AG10803 (cell line): Measurements from ENCODE around the gene PITPNC1.

Experiments used
- DNase-seq: peaks from one replicate; pipeline ENCODE4 v3.0.0; 2010; ENCODE audit warnings: low read depth
- H3K4me3 ChIP-seq: 2 replicates; pipeline ENCODE4 v1.5.1; 2011; ENCODE audit warnings: mild to moderate bottlenecking, low read length, control low read depth
- TF ChIP-seq, protein P1 (sequence below): conservative IDR thresholded peaks from 2 replicates; pipeline ENCODE4 v1.5.1; 2011; ENCODE audit warnings: mild to moderate bottlenecking, low read length, control low read depth, inconsistent platforms

The PITPNC1 gene

DNA sequence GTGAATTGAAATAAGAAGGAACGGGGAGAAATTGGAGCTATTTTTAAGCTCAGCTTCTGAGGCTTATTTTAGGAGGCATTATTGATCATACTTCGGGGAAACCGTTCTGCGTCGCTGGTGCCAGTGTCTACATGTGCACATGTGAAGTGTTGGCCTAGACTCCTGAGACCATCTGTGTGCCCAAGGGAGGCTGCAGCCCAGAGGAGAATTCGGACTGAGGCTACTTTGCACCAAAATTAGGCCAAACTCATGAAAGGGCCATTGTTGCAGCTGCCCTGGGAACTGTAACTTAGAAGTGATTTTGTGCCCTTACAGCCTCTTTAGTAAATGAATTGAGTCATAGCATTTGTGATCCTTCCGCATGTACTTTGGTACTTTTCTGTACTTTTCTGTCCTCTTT, 238.7 kb downstream of the PITPNC1 start:
- TF ChIP-seq, protein P1, sequence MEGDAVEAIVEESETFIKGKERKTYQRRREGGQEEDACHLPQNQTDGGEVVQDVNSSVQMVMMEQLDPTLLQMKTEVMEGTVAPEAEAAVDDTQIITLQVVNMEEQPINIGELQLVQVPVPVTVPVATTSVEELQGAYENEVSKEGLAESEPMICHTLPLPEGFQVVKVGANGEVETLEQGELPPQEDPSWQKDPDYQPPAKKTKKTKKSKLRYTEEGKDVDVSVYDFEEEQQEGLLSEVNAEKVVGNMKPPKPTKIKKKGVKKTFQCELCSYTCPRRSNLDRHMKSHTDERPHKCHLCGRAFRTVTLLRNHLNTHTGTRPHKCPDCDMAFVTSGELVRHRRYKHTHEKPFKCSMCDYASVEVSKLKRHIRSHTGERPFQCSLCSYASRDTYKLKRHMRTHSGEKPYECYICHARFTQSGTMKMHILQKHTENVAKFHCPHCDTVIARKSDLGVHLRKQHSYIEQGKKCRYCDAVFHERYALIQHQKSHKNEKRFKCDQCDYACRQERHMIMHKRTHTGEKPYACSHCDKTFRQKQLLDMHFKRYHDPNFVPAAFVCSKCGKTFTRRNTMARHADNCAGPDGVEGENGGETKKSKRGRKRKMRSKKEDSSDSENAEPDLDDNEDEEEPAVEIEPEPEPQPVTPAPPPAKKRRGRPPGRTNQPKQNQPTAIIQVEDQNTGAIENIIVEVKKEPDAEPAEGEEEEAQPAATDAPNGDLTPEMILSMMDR, result no peak
- no peak overlapping the region for H3K4me3 ChIP-seq
- DNase-seq, result no peak

DNA sequence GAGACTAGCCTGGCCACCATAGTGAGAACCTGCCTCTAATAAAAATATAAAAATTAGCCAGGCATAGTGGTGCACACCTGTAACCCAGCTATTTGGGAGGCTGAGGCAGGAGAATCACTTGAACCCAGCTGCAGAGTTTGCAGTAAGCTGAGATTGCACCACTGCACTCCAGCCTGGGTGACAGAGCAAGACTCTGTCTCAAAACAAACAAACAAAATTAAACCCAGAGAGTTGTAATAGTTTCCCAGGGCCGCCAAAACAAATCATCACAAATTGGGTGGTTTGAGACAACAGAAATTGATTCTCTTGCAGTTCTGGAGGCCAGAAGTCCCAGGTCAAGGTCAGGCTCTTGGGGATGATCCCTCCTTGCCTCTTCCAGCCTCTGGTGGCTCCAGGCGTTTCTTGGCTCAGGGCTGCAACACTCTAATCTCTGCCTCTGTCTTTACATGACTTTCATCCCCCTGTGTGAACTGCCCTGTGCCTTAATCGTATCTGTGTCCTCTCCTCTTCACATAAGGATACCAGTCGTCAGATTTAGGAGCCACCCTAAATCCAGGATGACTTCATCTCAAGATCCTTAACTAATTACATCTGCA, 240.3 kb downstream of the PITPNC1 start:
- TF ChIP-seq, protein P1, result no peak

DNA sequence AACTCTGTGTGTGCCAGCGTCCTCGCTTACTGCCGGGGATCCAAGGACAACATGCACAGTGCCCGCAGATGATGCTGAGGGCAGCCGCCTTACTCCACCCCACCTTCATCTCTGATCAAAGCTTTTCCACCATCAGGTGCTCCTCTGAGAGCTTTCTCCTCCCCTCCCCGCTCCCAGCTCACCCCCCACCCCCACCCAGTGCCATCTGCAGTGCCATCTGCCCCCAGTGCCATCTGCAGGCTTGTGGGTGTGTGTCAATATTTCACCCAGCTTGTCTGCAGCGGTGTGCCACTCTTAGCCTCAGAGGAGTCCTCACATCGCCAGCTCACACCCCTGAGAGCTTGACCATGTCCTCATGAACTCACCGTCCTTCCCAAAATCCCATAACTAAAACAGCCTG, 242.5 kb downstream of the PITPNC1 start:
- TF ChIP-seq, protein P1, result no peak
- H3K4me3 ChIP-seq, result no peak overlapping the region
- DNase-seq, result no peak

More for the DNA sequence above, 240.3 kb downstream of the PITPNC1 start:
- H3K4me3 ChIP-seq, result no peak overlapping the region
- DNase-seq, result no peak

DNA sequence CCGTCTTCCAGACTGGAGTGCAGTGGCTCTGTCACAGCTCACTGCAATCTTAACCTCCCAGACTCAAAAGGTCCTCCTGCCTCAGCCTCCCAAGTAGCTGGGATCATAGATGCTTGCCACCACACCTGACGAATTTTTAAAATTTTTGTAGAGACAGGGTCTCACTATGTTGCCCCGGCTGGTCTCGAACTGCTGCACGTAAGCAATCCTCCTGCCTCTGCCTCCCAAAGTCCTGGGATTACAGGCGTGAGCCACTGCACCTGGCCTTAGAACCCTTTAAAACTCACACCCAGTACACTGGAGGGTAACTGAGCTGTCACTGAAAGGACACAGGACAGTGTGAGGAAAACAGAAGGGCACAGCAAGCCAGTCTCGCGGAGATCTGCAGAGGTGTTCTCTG, 243.0 kb downstream of the PITPNC1 start:
- no peak for DNase-seq
- TF ChIP-seq, protein P1, result no peak
- H3K4me3 ChIP-seq, result no peak overlapping the region

DNA sequence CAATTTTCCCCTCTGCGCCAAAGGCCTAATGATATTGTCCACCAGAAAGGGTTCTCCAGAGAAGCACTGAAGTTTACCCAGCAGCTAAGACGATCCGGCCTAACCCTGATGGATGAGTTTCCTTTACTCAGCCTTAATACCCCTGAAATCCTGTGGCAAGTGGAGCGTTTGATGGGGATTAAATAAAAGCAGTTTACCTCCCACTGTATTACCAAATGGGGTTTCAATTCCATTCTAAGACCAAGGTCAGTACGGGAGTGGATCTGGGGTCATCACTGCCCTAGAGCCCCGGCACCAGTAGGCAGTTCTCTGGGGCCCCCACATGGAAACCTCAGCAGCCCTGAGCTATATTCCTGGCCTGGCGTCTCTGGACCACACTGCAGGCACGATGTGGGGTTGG, 243.6 kb downstream of the PITPNC1 start:
- no peak for DNase-seq
- no peak overlapping the region for H3K4me3 ChIP-seq
- TF ChIP-seq, protein P1, result no peak

DNA sequence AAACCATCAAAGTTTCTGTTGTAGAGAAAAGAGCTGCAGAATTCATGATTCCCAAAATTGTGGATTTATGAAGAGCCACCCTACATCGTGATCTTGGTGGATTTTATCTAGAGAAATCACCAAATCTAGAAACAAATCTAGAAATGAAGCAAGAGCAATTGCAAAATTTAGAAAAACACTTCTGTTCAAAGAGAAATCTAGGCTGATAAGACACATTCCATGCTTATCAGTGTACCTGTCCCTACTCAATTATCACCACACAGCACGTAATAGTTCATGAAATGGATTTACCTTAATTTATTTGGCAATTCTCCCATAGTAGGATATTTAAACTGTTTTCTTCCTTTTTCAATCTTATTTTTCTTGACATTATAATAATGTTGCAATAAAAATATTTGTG, 246.7 kb downstream of the PITPNC1 start:
- H3K4me3 ChIP-seq, result no peak overlapping the region

DNA sequence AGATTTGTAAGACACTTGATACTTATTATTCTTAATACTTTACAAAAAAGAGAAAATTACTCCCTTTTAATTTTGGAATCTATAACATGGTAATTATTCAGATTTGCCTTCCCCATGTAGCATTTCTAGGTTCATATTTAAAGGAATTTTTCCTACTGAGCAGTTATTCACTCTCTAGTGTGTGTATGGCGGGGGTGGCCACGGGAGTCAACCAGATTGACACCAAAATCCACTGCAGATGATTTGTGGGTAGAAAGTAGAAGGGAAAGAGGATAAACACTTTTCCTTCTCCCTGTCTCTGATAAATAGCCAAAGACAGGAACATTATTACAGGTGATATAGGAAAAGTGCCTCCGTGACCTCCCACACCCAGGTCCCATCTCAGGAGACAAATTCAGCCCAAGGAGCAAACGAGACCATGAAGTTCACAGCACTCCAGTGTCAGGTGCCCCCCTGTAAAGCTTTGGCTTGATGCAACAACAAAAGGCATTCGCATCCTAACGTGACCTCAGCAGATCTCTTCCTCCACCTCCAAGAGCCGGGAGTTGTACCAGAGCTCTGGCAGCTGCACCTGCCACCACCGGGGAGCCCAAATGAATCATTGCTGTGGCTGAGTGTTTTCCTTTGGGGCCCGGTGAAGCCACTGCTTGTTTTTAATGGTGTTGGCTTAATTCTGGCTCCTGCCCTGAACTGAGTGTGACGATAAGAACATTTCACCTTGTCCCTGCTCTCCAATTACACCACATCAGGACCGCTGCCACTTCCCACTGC, 248.0 kb downstream of the PITPNC1 start:
- TF ChIP-seq, protein P1, result no peak
- H3K4me3 ChIP-seq, result no peak overlapping the region
- DNase-seq, result no peak

More for the DNA sequence above, 246.7 kb downstream of the PITPNC1 start:
- no peak for DNase-seq
- TF ChIP-seq, protein P1, result no peak
